HCT116 (cell line): Measurements from ENCODE around the gene PRODH. TPM values are rescaled to one million over a fixed set of nuclear protein-coding genes. Genes with fewer than 3 reads are reported as not detected.
"Not testable (repeated sequence)": the region's sequence is repeated elsewhere in the genome, so short reads cannot be mapped to it uniquely, and the experiment has no call there.

Experiments
- ATAC-seq: fragments of 200-7000 bp; cut with Tn5 transposase; 2 replicates; pipeline ENCODE4 v1.9.1; 2020; ENCODE audit warnings: mild to moderate bottlenecking, moderate library complexity
- BruUV-seq: library from RNA; stranded (reverse); fragments of 400-500 nt; replicated peaks from 2 replicates; lab custom pipeline; 2021; lab: Mats Ljungman, UMichigan
- CTCF ChIA-PET: fragments of 300-600 bp; sonication (Branson Sonifier 250); formaldehyde crosslinking; loops from one replicate; lab custom pipeline; 2021; ENCODE audit warnings: antibody characterized with exemption; lab: Charles Lee
- POLR2A ChIA-PET: fragments of 300-600, 350-600 bp; sonication (Branson Sonifier 250); formaldehyde crosslinking; loops from one replicate; lab custom pipeline; 2021; ENCODE audit warnings: antibody characterized with exemption; lab: Charles Lee
- RAD21 ChIA-PET, 2 experiments: fragments of 300-600 bp; sonication (Branson Sonifier 250); formaldehyde crosslinking; loops; one replicate each; lab custom pipeline; 2023; ENCODE audit warnings: low total read pairs in 2 of 2; ENCODE audit not compliant: uncharacterized antibody in 2 of 2, unreplicated experiment in 2 of 2, low non-redundant PET in 1 of 2; lab: Charles Lee
- DNase-seq: peaks from one replicate; pipeline ENCODE4 v3.0.0-alpha.2; 2010; ENCODE audit warnings: low read depth, low spot score
- H2AFZ ChIP-seq: fragments of 200-600 bp; shearing (Covaris generic), sonication (generic); 2 replicates; pipeline ENCODE4 v1.6.1; 2017; ENCODE audit warnings: low read depth, mixed run types, mixed read lengths, antibody characterized with exemption, low read length; ENCODE audit not compliant: poor library complexity, severe bottlenecking
- H3K27ac ChIP-seq: 2 replicates; pipeline ENCODE4 v1.5.1; 2012; ENCODE audit warnings: low read depth, low read length
- H3K27me3 ChIP-seq: fragments of 200-600 bp; sonication (generic); 2 replicates; pipeline ENCODE4 v1.6.1; 2016; ENCODE audit warnings: mixed run types, low read length, mixed read lengths; ENCODE audit not compliant: insufficient read depth
- H3K36me3 ChIP-seq, 2 experiments: fragments of 200-500 bp in 1 of 2; fragments of 200-600 bp in 1 of 2; sonication (Bioruptor generic) in 1 of 2; sonication (generic) in 1 of 2; 2 replicates each; pipeline versions ENCODE4 v1.5.1 to v1.6.1; 2014 to 2016; ENCODE audit warnings: low read length in 2 of 2, inconsistent platforms in 1 of 2, mixed read lengths in 1 of 2, mixed run types in 1 of 2; ENCODE audit not compliant: insufficient read depth in 2 of 2, control insufficient read depth in 1 of 2
- H3K4me1 ChIP-seq, 2 experiments: fragments of 200-600 bp in 1 of 2; sonication (generic) in 1 of 2; 2 replicates each; pipeline versions ENCODE4 v1.5.1 to v1.6.1; 2012 to 2017; ENCODE audit warnings: low read length in 2 of 2, inconsistent platforms in 1 of 2, mild to moderate bottlenecking in 1 of 2, mixed read lengths in 1 of 2, mixed run types in 1 of 2, moderate library complexity in 1 of 2; ENCODE audit not compliant: insufficient read depth in 2 of 2, control insufficient read depth in 1 of 2
- H3K4me2 ChIP-seq: fragments of 200-600 bp; sonication (generic); 2 replicates; pipeline ENCODE4 v1.6.1; 2017; ENCODE audit warnings: mixed run types, low read length, mixed read lengths
- H3K4me3 ChIP-seq, 2 experiments: fragments of 200-600 bp in 1 of 2; sonication (generic) in 1 of 2; replicated peaks in 1 of 2; 2 replicates each; pipeline ENCODE4 v1.5.1; 2011 to 2016; ENCODE audit warnings: low read length in 2 of 2, control low read depth in 1 of 2, low read depth in 1 of 2, mild to moderate bottlenecking in 1 of 2, mixed read lengths in 1 of 2, mixed run types in 1 of 2
- H3K79me2 ChIP-seq: fragments of 200-600 bp; sonication (generic); 2 replicates; pipeline ENCODE4 v1.6.1; 2017; ENCODE audit warnings: mild to moderate bottlenecking, mixed run types, low read length, moderate library complexity, mixed read lengths; ENCODE audit not compliant: insufficient read depth
- H3K9ac ChIP-seq: fragments of 200-600 bp; sonication (generic); 2 replicates; pipeline ENCODE4 v1.6.1; 2016; ENCODE audit warnings: low read length, mixed read lengths
- H3K9me2 ChIP-seq: fragments of 200-600 bp; sonication (generic), shearing (Covaris generic); 2 replicates; pipeline ENCODE4 v1.6.1; 2017; ENCODE audit warnings: mixed run types, mild to moderate bottlenecking, moderate library complexity; ENCODE audit not compliant: insufficient read depth
- H3K9me3 ChIP-seq, 2 experiments: fragments of 200-500 bp in 1 of 2; fragments of 200-600 bp in 1 of 2; sonication (Bioruptor generic) in 1 of 2; sonication (generic) in 1 of 2; 2 replicates each; pipeline ENCODE4 v1.6.1; 2014 to 2017; ENCODE audit warnings: low read length in 2 of 2, mixed read lengths in 2 of 2, inconsistent platforms in 1 of 2, low read depth in 1 of 2, mild to moderate bottlenecking in 1 of 2, mixed run types in 1 of 2, moderate library complexity in 1 of 2; ENCODE audit not compliant: control insufficient read depth in 1 of 2, insufficient read depth in 1 of 2
- H4K20me1 ChIP-seq: fragments of 200-600 bp; sonication (generic), shearing (Covaris generic); 2 replicates; pipeline ENCODE4 v1.6.1; 2017; ENCODE audit warnings: mixed run types, mild to moderate bottlenecking, moderate library complexity; ENCODE audit not compliant: insufficient read depth
- intact Hi-C: fragments of 100-400 bp; cut with micrococcal nuclease; formaldehyde crosslinking; loops from 2 replicates; pipeline ENCODE4 v1.10.0; 2022
- total RNA-seq: library from RNA; stranded (reverse); gene quantifications from one replicate; pipeline ENCODE4 v1.2.1, GENCODE V29; 2021; ENCODE audit not compliant: unreplicated experiment

Gene PRODH
- total RNA-seq, 1 experiment from 2014 or later: 3.2 TPM

GRCh38 chr22:18958738-18959137, 22.6 kb upstream of the PRODH start:
- DNase-seq, H2AFZ ChIP-seq, H3K27me3 ChIP-seq, H3K79me2 ChIP-seq, H3K4me3 ChIP-seq, H3K9me3 ChIP-seq, H3K4me2 ChIP-seq, H3K9me2 ChIP-seq, ATAC-seq, H3K9ac ChIP-seq, H3K36me3 ChIP-seq, H4K20me1 ChIP-seq, H3K4me1 ChIP-seq, POLR2A ChIA-PET, RAD21 ChIA-PET, CTCF ChIA-PET, H3K27ac ChIP-seq, intact Hi-C loops, BruUV-seq: not testable (repeated sequence)

- H3K79me2 ChIP-seq, H3K9me2 ChIP-seq, CTCF ChIA-PET, H3K9ac ChIP-seq, POLR2A ChIA-PET, ATAC-seq, H2AFZ ChIP-seq, RAD21 ChIA-PET, DNase-seq, H3K4me2 ChIP-seq, H3K27ac ChIP-seq, H3K4me1 ChIP-seq, BruUV-seq, H3K27me3 ChIP-seq, intact Hi-C loops, H3K36me3 ChIP-seq, H3K9me3 ChIP-seq, H4K20me1 ChIP-seq, H3K4me3 ChIP-seq: not testable (repeated sequence)
Observed at GRCh38 chr22:18958321-18958705, 22.2 kb upstream of the PRODH start.

DNA sequence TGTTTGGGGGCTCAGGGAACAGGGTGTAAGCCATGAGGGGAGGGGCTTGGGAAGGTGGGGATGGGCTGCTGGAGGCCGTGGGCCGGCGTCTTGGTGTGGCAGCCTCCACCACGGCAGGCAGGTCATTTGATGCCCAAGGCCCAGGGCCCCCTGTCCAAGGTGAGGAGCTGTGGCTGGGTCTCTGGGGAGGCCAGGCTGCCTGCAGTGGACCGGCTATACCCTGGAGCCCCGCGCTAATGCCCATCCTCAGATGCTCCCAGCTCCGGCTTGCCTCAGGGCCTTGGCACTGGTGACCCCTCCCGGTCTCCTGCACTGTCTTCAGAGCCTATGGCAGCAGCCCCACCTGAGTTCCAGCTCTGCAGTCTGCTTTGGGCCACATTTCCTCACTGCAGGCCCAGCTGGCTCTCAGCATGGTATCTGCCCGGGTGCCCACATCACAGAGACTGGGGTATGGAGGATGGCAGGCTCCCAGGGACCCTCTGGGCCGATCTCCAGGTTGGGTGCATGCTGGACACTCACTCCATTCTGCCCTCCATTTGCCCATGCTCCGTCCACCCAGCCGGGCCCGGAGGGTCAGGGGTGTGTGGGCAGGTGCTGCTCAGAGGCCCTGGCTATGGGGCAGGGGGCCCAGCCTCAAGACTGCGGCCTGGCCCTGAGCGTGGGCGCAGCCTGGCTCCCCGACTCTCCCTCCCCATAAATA, 21.7 kb upstream of the PRODH start:
- H3K27ac ChIP-seq, H3K4me2 ChIP-seq, H3K27me3 ChIP-seq, BruUV-seq, intact Hi-C loops, CTCF ChIA-PET, RAD21 ChIA-PET, H3K79me2 ChIP-seq, H4K20me1 ChIP-seq, H3K36me3 ChIP-seq, ATAC-seq, H3K9ac ChIP-seq, H3K9me3 ChIP-seq, H3K4me3 ChIP-seq, DNase-seq, H3K4me1 ChIP-seq, H3K9me2 ChIP-seq, POLR2A ChIA-PET, H2AFZ ChIP-seq: not testable (repeated sequence)

DNA sequence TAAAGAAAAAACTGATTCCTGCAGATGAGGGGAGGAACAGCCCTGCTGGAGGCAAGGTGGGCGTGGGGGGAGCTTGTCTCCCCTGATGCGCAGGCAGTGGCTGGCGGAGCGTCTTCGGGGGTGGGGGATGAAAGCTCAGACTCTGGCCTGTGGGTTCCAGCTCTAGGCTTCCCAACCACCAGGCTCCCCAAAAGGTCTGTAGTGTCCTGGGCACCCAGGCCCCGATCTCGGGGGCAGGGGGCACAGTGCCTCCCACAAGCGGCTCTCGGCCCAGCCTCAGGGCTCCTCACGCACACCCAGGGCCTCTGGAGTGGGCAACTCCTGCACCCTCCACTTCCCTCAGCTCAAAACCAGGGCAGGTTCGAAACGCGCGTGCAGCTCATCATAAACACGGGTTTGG, 20.9 kb upstream of the PRODH start:
- POLR2A ChIA-PET, H3K9me2 ChIP-seq, H3K27ac ChIP-seq, DNase-seq, H3K27me3 ChIP-seq, H3K4me2 ChIP-seq, H3K9ac ChIP-seq, BruUV-seq, H3K79me2 ChIP-seq, H3K9me3 ChIP-seq, intact Hi-C loops, H3K4me3 ChIP-seq, H3K36me3 ChIP-seq, ATAC-seq, RAD21 ChIA-PET, H3K4me1 ChIP-seq, CTCF ChIA-PET, H2AFZ ChIP-seq, H4K20me1 ChIP-seq: not testable (repeated sequence)
